ENCODE results near the gene SRGAP1. TPM values are rescaled to one million over a fixed set of nuclear protein-coding genes. Genes with fewer than 3 reads are reported as not detected.

The SRGAP1 gene
- polyA plus RNA-seq, 1 donor from 2014 or later = 4.8 TPM

- H4K20me1 ChIP-seq (ENCODE audit: insufficient read depth) = no peaks in the 10 kb centered on the region
- no peak overlapping the region for H3K4me3 ChIP-seq (ENCODE audit: low read length)
- no peak overlapping the region for H2AFZ ChIP-seq (ENCODE audit: low read depth, low read length)
- no peak overlapping the region for H3K9ac ChIP-seq (ENCODE audit: low read length)
- H3K9me2 ChIP-seq (ENCODE audit: insufficient read depth, low read length) = no peaks in the 10 kb centered on the region
- no peaks in the 10 kb centered on the region for H3F3A ChIP-seq (ENCODE audit: insufficient read depth, low read length, poor library complexity, severe bottlenecking)
- H3K79me2 ChIP-seq (replicated peaks; ENCODE audit: insufficient read depth, low read length) = peaks cover 5% of the 10 kb centered on the region
- no peak for TF ChIP-seq EZH2 (IDR thresholded peaks at IDR 0.05; ENCODE audit: borderline replicate concordance, insufficient read depth, low read length, poor library complexity, severe bottlenecking)
- no peak for TF ChIP-seq CTCF (IDR thresholded peaks at IDR 0.05; ENCODE audit: poor library complexity, severe bottlenecking)
- no peak for TF ChIP-seq REST (IDR thresholded peaks at IDR 0.05; ENCODE audit: borderline replicate concordance)
- no peak for TF ChIP-seq POLR2AphosphoS5 (IDR thresholded peaks at IDR 0.05)
- no peak for TF ChIP-seq RAD21 (conservative IDR thresholded peaks at IDR 0.05)
- H3K4me2 ChIP-seq (ENCODE audit: low read length) = no peak overlapping the region
- peak overlapping the region; percentile 62 for H3K27ac ChIP-seq (ENCODE audit: low read length)
- no peaks in the 10 kb centered on the region for H3K9me3 ChIP-seq (ENCODE audit: low read length)
- H3K27me3 ChIP-seq (ENCODE audit: insufficient read depth, low read depth, low read length) = no peaks in the 10 kb centered on the region
- no peaks in the 10 kb centered on the region for H3K36me3 ChIP-seq (ENCODE audit: insufficient read depth, low read length)
Measured at GRCh38 chr12:63941166-63941800, 96.8 kb downstream of the SRGAP1 start.

- no peaks in the 10 kb centered on the region for H3K27me3 ChIP-seq (ENCODE audit: insufficient read depth, low read depth, low read length)
- H3K4me2 ChIP-seq (ENCODE audit: low read length) = no peak overlapping the region
- peaks cover 5% of the 10 kb centered on the region for H3K79me2 ChIP-seq (replicated peaks; ENCODE audit: insufficient read depth, low read length)
- H3K9me2 ChIP-seq (ENCODE audit: insufficient read depth, low read length) = no peaks in the 10 kb centered on the region
- no peaks in the 10 kb centered on the region for H3F3A ChIP-seq (ENCODE audit: insufficient read depth, low read length, poor library complexity, severe bottlenecking)
- no peaks in the 10 kb centered on the region for H3K9me3 ChIP-seq (ENCODE audit: low read length)
- H3K27ac ChIP-seq (ENCODE audit: low read length) = peak overlapping the region; percentile 62
- H3K4me3 ChIP-seq (ENCODE audit: low read length) = no peak overlapping the region
- H3K9ac ChIP-seq (ENCODE audit: low read length) = no peak overlapping the region
- no peaks in the 10 kb centered on the region for H4K20me1 ChIP-seq (ENCODE audit: insufficient read depth)
- H2AFZ ChIP-seq (ENCODE audit: low read depth, low read length) = no peak overlapping the region
- TF ChIP-seq CTCF (IDR thresholded peaks at IDR 0.05; ENCODE audit: poor library complexity, severe bottlenecking) (no peak), TAF1 (IDR thresholded peaks at IDR 0.05; ENCODE audit: low read depth) (no peak), REST (IDR thresholded peaks at IDR 0.05; ENCODE audit: borderline replicate concordance) (no peak), EZH2 (IDR thresholded peaks at IDR 0.05; ENCODE audit: borderline replicate concordance, insufficient read depth, low read length, poor library complexity, severe bottlenecking) (no peak), SMC3 (conservative IDR thresholded peaks at IDR 0.05; ENCODE audit: poor library complexity) (no peak)
- no peaks in the 10 kb centered on the region for H3K36me3 ChIP-seq (ENCODE audit: insufficient read depth, low read length)
Measured at GRCh38 chr12:63941879-63942278, 97.4 kb downstream of the SRGAP1 start.

Data from neural cell (in vitro differentiated cells).